Cerebellar cortex (tissue), 1 donor: ENCODE results near the gene YJU2.
A peak's percentile ranks its signal among the peaks of the same experiment; 100 is the strongest.
"Not testable (repeated sequence)": the region's sequence is repeated elsewhere in the genome, so short reads cannot be mapped to it uniquely, and the experiment has no call there.

ENCODE experiments used
- DNase-seq: peaks from one replicate; pipeline ENCODE4 v3.0.0-alpha.2; 2015; ENCODE audit warnings: low spot score

The YJU2 gene

DNA sequence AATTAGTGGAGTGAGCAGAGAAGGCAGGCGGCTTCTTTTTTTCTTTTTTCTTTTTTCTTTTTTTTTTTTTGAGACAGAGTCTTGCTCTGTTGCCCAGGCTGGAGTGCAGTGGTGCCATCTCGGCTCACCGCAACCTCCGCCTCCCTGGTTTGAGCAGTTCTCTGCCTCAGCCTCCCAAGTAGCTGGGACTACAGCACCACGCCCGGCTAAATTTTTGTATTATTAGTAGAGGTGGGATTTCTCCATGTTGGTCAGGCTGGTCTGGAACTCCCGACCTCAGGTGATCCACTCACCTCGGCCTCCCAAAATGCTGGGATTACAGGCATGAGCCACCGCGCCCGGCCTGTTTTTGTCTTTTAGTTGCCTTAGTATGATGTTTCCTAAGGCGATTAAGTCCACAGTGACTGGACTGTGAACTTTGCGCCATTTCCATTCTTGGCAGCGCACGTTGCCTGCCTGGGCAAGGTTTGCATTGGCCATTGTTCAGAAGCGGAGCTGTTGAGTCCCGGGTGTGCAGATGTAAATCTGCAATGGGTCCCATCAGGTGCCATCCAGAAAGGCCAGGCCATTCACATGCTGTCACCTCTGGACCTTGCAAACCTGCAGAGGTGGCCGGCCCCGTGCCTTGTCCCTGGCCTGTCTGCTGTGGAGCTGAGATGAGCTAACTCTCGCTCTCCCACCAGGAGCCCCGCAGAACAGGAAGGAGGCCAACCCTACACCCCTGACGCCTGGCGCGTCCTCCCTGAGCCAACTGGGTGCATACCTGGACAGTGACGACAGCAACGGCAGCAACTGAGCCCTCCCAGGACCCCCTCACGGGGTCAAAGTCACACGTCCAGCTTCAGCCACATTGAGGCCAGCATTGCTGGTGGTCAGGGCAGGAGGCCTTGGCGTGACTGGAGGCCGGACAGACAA lies 21.3 kb downstream of the YJU2 start:
- no peak for DNase-seq

DNA sequence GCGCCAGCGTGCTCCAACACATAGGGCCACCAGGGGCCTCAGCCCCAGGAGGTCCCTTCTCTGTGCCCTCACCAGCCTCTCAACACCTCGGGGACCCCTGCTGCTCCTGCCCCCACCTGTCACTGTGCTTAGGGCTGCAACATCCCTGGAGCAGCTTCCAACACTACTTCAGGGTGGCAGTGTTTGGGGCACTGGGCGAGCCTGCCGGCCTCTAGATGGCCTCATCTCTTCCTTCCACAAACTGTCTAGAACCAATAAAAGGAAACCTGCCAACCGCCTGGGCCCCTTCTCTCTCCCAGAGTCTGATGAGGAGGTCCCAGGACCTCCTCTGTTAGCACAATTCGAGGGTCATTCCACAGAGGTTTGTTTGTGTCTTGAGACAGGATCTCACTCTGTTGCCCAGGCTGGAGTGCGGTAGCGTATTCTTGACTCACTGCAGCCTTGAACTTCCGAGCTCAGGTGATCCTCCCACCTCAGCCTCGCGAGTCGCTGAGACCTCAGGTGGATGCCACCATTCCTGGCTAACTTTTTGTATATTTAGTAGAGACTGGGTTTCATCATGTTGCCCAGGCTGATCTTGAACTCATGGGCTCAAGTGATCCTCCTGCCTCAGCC lies 22.0 kb downstream of the YJU2 start:
- no peak for DNase-seq

DNA sequence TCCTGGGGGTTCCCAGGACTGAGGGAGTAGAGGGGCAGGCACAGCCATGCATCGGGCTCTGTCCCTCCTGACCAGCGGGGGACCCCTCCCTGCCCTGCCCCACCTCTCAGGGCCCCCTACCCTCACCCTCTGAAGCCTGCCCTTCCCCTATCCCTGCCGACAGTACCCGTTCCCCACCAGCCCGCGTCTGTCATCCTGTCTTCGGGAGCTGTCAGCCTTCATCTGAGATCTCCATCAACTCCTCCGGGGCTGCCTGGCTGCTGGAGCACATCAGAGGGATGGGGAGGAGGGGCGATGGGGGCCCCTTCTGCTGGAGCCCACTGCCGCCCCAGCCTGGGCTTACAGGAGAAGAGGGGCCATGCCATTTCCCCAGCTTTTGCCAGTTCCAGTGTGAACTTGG lies 26.0 kb downstream of the YJU2 start:
- DNase-seq = no peak

DNA sequence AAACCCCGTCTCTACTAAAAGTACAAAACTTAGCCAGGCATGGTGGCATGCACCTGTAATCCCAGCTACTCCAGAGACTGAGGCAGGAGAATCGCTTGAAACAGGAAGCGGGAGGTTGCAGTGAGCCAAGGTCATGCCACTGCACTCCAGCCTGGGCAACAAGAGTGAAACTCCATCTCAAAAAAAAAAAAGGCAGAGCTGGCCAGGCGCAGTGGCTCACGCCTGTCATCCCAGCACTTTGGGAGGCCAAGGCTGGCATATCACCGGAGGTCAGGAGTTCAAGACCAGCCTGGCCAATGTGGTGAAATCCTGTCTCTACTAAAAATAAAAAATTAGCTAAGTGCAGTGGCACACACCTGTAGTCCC lies 27.4 kb downstream of the YJU2 start:
- not testable (repeated sequence) for DNase-seq

DNA sequence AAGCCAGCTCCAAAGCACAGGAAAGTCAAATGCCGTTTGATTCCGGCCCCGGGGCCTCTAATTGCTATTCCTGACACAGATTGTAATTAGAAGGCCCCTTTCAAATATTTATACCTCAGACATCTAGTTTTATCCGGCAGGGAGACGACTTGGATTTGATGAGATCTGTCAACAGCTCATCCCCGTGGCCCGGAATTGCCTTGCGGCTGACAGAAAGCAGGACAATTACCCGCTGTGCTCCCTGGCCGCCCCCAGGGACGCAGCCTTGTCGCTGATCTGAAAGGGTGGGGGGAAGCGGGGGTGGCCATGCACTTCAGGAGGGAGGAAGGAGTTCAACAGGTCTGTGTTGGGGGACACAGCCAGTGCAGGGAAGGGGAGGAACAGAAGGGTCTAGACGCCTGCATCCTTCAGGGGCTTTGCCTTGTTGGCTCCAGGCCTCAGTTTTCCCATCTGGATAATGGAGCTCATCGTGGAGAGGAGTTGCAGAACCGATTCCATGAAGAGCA lies 30.4 kb downstream of the YJU2 start:
- no peak for DNase-seq

DNA sequence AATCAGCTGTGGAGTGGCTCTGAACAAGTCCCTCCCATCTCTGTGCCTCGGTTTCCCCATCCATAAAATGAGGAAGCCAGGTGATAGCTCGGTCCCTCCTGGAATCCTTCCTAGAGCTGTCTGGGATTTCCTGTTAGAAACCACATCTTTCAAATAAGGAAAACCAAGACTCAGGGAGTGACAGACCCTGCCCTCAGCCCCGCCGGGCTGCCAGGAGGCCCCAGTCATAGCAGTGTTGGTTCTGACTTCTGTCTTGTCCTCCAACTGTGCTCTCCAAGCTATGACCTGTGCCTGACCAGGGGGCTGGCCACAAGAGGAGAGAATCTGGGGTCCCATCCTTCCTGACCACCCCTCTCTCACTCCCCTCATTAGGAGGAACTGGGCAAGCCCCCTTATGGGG lies 31.1 kb downstream of the YJU2 start:
- no peak for DNase-seq

DNA sequence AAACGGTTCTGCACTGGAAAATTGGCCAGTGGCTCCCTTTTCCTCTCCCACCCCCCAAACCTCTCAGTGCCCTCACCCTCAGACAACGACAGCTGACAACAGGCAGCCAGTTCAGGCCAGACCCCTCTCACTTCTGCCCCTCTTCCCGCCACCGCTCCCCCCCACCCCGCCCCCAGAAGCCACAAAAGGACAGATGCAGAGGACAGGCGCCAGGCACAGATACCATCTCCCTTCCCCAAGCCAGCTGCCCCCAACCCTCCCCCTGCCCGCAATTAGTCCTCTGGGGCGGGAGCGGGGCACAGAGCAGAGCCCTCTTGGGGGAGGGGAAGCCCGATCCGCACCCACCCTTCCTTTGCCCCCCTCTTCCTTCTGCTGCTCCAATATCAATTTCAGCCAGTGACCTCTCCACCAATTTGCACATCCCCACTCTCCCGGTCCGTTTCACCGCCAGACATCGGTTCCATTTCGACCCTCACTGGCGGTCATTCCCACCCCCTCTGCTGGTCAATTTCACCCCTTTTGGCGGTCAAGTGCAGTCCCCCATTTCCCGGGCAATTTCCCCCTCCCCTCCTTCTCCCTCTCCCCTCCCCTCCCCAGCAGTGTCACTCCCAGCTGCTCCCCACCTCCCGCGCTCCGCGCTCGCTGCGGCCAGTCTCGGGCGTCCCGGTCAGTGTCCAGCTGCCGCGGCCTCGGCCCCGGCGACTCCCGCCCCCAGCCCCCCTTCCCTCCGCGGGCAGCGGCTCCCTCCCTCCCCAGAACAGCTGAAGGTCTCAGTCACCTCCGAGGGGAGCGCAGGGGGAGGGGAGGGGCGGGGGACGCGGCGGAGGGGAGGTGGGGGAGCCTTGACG lies 31.8 kb downstream of the YJU2 start, which contains the start of gene SHD:
Gene SHD, plus strand, starts transcription at position 848 of the 848 bp plus-strand sequence. CDS start 798 bp downstream, outside the sequence.
- no peak for DNase-seq

DNA sequence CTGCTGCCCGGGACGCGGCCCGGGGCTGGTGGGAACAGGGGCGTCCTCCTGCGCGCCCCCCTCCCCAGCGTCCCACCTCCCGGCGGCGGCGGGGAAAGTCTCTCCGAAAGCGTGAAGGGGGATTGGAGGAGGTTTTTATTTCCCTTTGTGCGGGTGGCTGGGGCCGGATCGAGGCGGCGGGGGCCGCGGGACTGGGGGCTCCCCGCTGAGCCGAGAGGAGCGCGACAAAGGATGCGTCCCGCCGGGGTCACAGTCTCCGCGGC lies 32.3 kb downstream of the YJU2 start:
- DNase-seq = no peak

DNA sequence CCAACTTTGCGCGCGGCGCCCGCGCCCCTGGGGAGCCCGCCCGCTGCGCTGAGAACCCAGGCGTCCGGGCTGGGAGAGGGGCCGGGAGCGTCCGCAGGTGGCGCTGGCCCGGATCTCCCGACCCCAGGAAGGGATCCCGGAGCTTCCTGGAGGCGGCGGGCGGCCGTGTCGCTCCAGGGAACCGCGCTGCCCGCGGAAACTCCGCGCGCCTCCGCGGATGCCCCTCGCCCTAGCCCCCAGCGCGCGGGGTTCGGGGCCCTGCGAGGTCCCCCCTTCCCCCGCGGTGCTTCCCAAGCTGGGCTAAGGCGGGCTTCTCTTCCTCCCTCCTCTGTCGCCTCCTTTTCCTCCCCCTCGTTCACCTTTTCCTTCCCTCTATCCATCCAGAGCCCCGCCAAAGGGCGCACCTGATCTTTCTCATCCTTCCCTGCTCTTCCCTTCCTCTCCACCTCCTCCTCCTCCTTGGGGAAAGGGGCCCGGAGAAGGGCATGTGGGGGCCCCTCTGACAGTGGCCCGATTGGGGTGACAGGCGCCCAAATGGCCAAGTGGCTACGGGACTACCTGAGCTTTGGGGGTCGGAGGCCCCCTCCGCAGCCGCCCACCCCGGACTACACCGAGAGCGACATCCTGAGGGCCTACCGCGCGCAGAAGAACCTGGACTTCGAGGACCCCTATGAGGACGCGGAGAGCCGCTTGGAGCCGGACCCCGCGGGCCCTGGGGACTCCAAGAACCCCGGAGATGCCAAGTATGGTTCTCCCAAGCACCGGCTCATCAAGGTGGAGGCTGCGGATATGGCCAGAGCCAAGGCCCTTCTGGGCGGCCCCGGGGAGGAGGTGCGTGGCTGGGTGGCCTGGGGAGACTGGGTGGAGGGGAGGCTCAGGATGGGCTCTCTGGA lies 32.9 kb downstream of the YJU2 start:
- no peak for DNase-seq

DNA sequence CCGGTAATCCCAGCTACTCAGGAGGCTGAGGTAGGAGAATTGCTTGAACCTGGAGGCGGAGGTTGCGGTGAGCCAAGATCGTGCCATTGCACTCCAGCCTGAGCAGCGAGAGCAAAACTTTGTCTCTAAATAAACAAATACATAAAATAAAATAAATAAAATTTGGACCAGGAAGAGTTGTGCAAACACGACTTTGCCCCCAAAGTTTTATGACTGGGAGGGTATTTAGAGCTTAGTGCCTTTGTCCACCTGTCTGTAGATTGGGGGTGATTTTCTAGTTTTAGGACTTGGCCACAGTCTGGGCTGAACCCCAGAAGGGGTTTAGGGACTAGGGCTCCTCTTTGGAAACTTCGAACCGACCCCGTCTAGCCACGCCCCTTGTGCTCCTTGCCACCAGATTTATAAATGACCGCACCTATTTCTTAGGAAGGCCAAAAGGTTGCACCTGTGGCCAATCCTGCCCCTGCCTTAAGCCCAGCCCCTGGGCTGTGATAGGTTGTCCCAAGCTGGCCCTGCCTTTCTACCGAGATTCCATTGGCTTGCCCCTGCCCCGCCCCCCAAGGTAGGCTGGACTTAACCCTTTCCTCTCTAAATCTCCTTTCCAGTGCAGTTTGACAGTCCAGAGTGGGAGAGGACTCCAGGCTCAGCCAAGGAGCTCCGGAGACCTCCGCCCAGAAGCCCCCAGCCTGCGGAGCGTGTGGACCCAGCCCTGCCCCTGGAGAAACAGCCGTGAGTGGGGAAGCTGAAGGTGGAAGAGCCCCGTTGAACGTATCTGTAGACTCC lies 37.5 kb downstream of the YJU2 start:
- peak; percentile 56 for DNase-seq

DNA sequence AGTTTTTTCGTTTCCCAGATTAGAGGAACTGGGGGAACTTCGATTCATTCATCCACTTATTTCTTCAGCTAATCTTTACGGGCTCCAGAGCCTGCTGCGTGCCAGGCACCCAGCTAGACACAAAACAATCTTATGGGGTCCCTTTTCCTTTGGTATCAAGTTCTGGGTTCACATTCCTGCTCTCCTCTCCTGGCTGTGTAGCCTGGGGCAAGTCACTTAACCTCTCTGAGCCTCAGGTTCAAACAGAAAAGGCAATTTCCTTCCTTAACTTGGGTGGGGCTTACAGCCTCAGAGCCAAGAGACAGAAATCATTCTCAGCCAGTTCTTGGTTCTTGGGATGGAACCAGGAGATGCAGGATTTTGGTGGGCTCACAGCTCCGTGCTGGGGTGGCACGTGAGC lies 38.1 kb downstream of the YJU2 start:
- DNase-seq = no peak

DNA sequence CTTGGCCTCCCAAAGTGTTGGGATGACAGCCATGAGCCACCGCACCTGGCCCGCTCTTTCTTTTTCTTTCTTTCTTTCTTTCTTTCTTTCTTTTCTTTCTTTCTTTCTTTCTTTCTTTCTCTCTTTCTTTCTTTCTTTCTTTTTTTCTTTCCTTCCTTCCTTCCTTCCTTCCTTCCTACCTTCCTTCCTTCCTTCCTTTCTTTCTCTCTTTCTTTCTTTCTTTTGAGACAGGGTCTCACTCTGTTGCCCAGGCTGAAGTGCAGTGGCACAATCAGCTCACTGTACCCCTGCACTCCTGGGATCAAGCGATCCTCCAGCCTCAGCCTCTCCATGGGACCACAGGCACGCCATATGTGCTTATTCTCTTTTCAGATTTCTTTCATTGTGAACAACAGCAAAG lies 39.3 kb downstream of the YJU2 start:
- not testable (repeated sequence) for DNase-seq

DNA sequence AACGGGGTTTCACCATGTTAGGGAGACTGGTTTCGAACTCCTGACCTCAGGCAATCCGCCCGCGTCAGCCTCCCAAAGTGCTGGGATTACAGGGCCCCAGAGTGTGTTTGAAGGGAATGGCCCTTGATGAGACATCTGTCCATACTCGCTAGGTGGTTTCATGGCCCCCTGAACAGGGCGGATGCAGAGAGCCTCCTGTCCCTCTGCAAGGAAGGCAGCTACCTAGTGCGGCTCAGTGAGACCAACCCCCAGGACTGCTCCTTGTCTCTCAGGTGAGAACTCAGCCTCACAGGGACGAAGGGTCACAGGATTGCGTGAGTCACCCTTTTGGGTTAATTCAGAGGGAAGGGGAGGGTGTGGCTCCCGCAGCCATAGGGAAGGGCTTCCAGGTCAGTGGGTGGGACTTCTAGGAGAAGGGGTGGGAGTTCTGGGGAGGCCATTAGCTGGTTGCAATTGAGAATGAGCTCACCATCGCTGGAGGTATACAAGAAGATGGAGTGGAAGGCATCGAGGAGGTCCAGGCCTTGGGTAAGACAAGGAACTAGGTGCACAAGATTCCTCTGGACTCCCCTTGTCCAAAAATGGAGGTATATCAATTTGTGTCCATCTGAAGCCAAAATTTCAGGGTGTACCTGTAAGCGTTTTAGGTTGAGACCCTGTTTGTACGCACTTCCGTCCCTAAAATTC lies 41.4 kb downstream of the YJU2 start:
- no peak for DNase-seq

DNA sequence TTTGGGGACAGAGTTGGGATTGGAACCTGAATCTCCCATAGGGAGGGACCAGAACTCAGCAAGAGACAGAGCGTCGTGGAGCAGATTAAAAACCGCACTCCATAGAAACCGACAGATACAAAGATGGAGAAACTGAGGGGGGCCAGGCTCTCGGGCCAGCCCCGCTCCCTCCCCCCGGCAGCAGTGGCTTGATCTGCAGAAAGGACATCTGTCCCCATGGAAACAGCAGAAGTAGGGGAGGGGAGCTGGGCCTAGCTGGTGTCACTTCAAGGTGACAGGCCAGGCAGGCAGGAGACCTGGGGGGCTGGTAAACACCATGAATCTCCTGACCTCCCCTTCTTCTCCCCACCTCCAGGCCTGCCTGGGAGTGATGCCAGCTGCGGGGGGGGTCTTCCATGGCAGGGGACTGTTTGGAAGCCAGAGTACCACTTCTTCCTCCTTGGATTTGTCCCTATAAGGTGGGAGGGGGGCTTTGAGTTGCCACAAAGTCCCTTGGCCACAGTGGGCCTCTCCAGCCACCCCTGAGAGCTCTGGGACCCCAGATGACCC lies 44.4 kb downstream of the YJU2 start:
- no peak for DNase-seq

DNA sequence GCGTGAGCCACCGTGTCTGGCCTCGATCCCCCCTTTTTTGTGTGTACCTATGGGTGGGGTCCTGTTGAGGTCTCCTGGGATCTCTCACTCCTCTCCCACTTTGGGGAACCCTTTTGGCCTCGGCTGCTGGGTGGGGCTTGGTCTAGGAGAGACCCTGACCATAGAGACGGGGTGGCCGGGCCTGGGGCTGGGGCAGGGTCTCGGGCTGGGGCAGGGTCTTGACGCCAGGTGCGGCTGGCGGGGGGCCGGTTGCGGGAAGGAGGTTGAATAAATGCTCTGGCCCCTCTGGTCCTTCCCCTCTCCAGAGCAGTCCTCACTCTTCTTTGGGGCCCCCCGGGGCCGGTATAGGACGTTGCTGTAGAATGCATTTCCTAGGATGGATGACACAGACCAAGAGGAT lies 45.6 kb downstream of the YJU2 start:
- DNase-seq = no peak

DNA sequence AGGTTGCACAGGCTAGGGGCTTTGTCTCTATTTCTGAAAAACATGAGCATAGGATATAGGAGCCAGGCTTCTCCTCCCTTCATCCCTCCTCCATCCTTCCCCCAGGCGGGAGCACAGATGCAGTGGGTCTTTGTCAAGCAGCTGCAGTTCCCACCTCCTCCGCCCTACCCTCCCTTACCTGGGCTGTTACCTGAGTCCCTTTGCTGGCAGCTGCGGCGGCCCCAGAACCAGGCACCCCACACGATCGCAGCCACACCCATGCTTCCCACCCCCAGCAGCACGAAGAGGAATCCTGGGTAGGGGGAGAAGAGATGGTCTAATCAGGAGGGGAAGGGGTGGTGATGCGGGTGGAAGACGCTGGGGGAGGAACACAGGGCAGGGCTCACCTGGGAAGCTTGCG lies 47.5 kb downstream of the YJU2 start:
- no peak for DNase-seq

DNA sequence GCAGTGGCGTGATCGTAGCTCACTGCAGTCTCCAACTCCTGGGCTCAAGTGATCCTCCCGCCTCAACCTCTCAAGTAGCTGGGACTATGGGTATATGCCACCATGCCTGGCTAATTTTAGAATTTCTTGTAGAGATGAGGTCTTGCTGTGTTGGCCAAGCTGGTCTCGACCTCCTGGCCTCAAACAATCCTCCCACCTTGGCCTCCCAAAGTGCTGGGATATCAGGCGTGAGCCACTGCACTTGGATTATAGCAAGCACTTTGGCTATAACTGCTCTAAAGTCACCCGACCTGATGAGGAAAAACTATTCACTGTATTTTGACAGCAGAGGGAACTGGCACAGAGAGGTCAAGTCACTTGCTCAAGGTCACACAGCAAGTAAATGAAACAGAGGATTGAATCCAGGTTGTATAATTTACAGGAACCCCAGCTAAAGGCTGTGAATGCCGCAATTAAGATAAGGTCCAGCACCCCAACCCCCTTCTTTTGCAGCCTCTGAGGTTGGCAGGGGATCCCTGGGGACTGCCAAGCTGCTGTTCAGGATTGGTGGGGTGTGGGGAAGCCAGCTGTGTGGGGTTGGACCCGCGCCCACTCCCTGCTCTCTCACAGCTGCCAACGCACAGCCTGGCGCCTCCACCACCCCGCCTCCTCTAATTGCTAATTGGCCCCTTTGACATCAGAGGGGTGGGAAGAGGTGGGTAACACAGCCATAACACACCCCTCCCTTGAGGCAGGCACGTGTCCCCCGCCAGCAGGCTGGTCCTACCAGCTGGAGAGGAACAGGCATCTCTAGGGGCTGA lies 49.3 kb downstream of the YJU2 start:
- no peak for DNase-seq

DNA sequence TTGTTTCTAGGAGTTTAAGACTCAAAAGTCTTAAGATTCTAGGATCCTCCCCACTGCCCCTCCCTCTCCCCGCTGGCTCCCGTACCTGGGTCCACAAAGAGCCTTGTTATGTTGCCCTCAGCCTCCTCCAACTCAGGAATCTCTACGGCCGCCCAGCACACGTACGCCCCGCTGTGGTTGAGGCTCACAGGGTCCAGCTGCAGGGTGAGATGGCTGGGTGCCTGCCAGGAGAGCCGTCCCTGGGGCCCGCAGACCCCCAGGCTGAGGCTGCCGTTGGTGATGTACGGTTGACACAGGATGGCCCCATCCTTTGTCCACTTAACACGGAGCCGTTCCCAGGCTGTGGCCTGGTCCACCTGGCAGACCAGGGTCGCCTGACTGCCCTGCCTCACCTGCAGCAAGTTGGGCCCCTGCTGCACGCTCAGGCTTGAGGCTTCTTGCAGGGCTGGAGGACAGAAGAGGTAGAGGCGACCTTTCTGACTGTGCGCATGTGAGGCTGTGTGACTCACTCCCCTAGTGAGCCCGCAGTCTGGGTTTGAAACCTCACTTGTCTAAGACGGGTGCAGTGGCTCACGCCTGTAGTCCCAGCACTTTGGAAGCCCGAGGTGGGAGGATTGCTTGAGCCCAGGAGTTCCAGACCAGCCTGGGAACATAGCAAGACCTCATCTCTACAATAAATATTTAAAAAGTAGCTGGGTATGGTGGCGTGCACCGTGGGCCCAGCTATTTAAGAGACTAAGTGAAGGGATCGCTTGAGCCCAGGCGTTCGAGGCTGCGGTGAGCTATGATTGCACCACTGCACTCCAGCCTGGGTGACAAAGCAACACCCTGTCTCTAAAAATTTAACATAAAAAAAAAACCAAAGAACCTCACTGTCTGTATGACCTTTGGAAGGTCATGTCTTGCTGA lies 51.3 kb downstream of the YJU2 start:
- no peak for DNase-seq
